ENCODE data around the gene OSBPL6.
"Not testable (repeated sequence)": the region's sequence is repeated elsewhere in the genome, so short reads cannot be mapped to it uniquely, and the experiment has no call there.

Gene OSBPL6

DNA sequence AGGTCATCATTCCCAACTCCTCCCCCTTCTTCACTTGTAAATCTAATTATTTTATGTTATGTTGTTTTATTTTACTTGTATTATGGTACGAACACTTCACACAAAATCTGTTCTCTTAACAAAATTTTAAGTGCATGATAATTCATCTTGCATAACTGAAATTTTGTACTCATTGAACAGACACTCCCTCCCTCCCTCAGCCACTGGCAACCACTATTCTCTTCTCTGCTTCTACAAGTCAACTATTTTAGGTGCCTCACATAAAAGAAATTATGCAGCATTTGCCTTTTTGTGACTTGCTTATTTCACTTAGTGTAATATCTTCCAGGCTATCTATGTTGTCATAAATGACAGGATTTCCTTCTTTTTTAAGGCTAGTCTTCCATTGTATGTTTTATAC is 30.4 kb upstream of the OSBPL6 start:
- Histone ChIP-seq H3K27me3 (ENCODE audit: insufficient read depth, low read depth) (no peaks in the 10 kb centered on the region), H3K79me2 (ENCODE audit: insufficient read depth, low read depth) (no peaks in the 10 kb centered on the region), H4K20me1 (ENCODE audit: insufficient read depth) (no peaks in the 10 kb centered on the region), H3K4me1 (ENCODE audit: low read depth, poor library complexity, severe bottlenecking) (peaks cover 12% of the 10 kb centered on the region), H3K36me3 (ENCODE audit: insufficient read depth) (no peaks in the 10 kb centered on the region), H3K4me2 (no peak overlapping the region), H3K27ac (no peak overlapping the region), H3K4me3 (IDR thresholded peaks at IDR 0.05; ENCODE audit: insufficient read depth, low read depth, low read length) (no peak overlapping the region), H2AFZ (ENCODE audit: low read depth) (no peak overlapping the region), H3K9ac (no peak overlapping the region)
- TF ChIP-seq, protein P1, sequence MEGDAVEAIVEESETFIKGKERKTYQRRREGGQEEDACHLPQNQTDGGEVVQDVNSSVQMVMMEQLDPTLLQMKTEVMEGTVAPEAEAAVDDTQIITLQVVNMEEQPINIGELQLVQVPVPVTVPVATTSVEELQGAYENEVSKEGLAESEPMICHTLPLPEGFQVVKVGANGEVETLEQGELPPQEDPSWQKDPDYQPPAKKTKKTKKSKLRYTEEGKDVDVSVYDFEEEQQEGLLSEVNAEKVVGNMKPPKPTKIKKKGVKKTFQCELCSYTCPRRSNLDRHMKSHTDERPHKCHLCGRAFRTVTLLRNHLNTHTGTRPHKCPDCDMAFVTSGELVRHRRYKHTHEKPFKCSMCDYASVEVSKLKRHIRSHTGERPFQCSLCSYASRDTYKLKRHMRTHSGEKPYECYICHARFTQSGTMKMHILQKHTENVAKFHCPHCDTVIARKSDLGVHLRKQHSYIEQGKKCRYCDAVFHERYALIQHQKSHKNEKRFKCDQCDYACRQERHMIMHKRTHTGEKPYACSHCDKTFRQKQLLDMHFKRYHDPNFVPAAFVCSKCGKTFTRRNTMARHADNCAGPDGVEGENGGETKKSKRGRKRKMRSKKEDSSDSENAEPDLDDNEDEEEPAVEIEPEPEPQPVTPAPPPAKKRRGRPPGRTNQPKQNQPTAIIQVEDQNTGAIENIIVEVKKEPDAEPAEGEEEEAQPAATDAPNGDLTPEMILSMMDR (conservative IDR thresholded peaks at IDR 0.05; ENCODE audit: low read depth, low read length) = no peak

DNA sequence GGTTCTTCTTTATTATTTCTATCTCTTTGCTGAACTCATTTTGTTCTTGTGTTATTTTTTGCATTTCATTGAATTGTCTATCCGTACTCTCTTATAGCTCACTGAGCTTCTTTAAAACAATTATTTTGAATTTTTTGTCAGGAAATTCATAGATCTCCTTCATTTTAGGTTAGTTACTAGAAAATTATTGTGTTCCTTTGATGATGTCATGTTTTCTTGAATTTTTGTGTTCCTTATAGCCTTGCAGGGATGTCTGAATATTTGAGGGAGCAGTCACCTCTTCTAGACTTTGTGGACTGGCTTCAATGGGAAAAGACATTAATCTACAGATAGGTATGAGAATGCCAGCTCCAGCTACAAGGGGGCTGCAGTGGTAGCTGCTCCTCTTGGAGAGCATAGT is 20.7 kb upstream of the OSBPL6 start:
- Histone ChIP-seq H4K20me1 (ENCODE audit: insufficient read depth) (no peaks in the 10 kb centered on the region), H3K79me2 (ENCODE audit: insufficient read depth, low read depth) (no peaks in the 10 kb centered on the region), H3K4me2 (no peak overlapping the region), H3K4me3 (IDR thresholded peaks at IDR 0.05; ENCODE audit: insufficient read depth, low read depth, low read length) (no peak overlapping the region), H2AFZ (ENCODE audit: low read depth) (no peak overlapping the region), H3K4me1 (ENCODE audit: low read depth, poor library complexity, severe bottlenecking) (no peaks in the 10 kb centered on the region), H3K27me3 (ENCODE audit: insufficient read depth, low read depth) (no peaks in the 10 kb centered on the region), H3K27ac (no peak overlapping the region), H3K9ac (no peak overlapping the region), H3K36me3 (ENCODE audit: insufficient read depth) (no peaks in the 10 kb centered on the region)
- TF ChIP-seq, protein P1 (conservative IDR thresholded peaks at IDR 0.05; ENCODE audit: low read depth, low read length) = no peak

DNA sequence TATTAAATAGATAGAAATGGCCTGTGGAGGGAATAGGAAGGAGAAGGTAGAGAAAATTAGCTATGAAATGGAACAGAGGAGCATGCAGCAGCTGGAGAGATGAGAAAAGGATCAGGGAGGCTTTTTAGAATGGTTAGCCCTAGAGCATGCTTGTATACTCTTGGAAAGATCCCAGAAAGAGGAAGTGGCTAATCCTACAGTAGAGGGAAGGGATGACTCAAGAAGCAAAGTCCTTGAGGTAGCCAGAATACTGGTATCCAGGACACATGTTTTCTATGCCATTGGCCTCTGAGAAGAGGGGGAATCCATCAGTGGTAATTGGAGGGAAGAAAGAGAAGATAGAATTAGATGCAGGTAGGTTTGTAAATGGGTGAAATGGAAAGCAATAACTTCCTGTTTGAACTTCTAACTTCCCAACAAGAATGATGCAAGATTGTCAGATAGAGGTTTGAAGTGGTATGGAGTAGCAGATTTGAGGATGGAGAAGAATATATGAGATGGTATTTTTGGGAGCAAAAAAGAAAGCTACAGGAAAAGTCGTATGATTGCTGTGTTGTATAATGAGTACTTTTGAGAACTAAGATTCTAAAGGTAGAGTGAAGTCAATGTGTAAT is 17.1 kb upstream of the OSBPL6 start:
- H3K27me3 ChIP-seq (ENCODE audit: insufficient read depth, low read depth) = no peaks in the 10 kb centered on the region
- TF ChIP-seq, protein P1 (conservative IDR thresholded peaks at IDR 0.05; ENCODE audit: low read depth, low read length) = no peak
- H3K27ac ChIP-seq = no peak overlapping the region
- H3K4me1 ChIP-seq (ENCODE audit: low read depth, poor library complexity, severe bottlenecking) = no peaks in the 10 kb centered on the region
- no peak overlapping the region for H3K4me2 ChIP-seq
- no peaks in the 10 kb centered on the region for H4K20me1 ChIP-seq (ENCODE audit: insufficient read depth)
- no peaks in the 10 kb centered on the region for H3K36me3 ChIP-seq (ENCODE audit: insufficient read depth)
- H3K79me2 ChIP-seq (ENCODE audit: insufficient read depth, low read depth) = no peaks in the 10 kb centered on the region
- H2AFZ ChIP-seq (ENCODE audit: low read depth) = no peak overlapping the region
- H3K4me3 ChIP-seq (IDR thresholded peaks at IDR 0.05; ENCODE audit: insufficient read depth, low read depth, low read length) = no peak overlapping the region
- H3K9ac ChIP-seq = no peak overlapping the region

DNA sequence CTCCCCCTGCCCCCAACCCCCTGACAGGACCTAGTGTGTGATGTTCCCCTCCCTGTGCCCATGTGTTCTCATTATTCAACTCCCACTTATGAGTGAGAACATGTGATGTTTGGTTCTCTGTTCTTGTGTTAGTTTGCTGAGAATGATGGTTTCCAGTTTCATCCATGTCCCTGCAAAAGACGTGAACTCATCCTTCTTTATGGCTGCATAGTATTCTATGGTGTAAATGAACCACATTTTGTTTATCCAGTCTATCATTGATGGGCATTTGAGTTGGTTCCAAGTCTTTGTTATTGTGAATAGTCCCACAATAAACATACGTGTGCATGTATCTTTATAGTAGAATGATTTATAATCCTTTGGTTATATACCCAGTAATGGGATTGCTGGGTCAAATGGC is 13.7 kb upstream of the OSBPL6 start:
- not testable (repeated sequence) for H3K9ac ChIP-seq; H3K27me3 ChIP-seq (ENCODE audit: insufficient read depth, low read depth); H3K36me3 ChIP-seq (ENCODE audit: insufficient read depth); H2AFZ ChIP-seq (ENCODE audit: low read depth); H3K4me3 ChIP-seq (IDR thresholded peaks at IDR 0.05; ENCODE audit: insufficient read depth, low read depth, low read length); H3K27ac ChIP-seq; H3K4me1 ChIP-seq (ENCODE audit: low read depth, poor library complexity, severe bottlenecking); H3K79me2 ChIP-seq (ENCODE audit: insufficient read depth, low read depth); H3K4me2 ChIP-seq; H4K20me1 ChIP-seq (ENCODE audit: insufficient read depth)

DNA sequence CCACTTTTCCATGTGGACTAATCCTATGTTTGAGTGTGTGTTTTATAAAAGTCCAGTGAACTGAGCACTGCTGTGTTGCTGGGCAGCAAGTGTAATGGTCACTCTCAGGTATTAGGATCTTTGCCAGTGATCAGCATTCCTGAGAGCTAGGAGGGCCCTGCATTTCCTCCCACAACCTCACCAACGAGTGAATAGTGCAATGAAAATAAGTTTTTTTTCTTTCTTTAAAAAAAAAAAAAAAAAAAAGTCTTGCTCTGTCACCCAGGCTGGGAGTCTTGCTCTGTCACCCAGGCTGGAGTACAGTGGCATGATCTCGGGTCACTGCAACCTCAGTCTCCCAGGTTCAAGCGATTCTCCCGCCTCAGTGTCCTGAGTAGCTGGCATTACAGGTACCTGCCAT is 6.5 kb upstream of the OSBPL6 start:
- Histone ChIP-seq H3K4me2 (no peak overlapping the region), H4K20me1 (ENCODE audit: insufficient read depth) (no peaks in the 10 kb centered on the region), H3K9ac (no peak overlapping the region), H3K79me2 (ENCODE audit: insufficient read depth, low read depth) (no peaks in the 10 kb centered on the region), H3K4me3 (IDR thresholded peaks at IDR 0.05; ENCODE audit: insufficient read depth, low read depth, low read length) (no peak overlapping the region), H3K4me1 (ENCODE audit: low read depth, poor library complexity, severe bottlenecking) (no peaks in the 10 kb centered on the region), H3K36me3 (ENCODE audit: insufficient read depth) (no peaks in the 10 kb centered on the region), H2AFZ (ENCODE audit: low read depth) (no peak overlapping the region), H3K27me3 (ENCODE audit: insufficient read depth, low read depth) (peaks cover 5% of the 10 kb centered on the region), H3K27ac (no peak overlapping the region)
- TF ChIP-seq, protein P1 (conservative IDR thresholded peaks at IDR 0.05; ENCODE audit: low read depth, low read length) = no peak

Data from KMS-11 (cell line).